ENCODE measurements around the gene ZFP90. TPM values are rescaled to one million over a fixed set of nuclear protein-coding genes. Genes with fewer than 3 reads are reported as not detected.
"Not testable (repeated sequence)": the region's sequence is repeated elsewhere in the genome, so short reads cannot be mapped to it uniquely, and the experiment has no call there.

ZFP90 gene
- total RNA-seq, 1 experiment from 2014 or later = 18.4 TPM

GRCh38 chr16:68517606-68518166, 21.4 kb upstream of the ZFP90 start:
- no peak for DNase-seq (ENCODE audit: low read depth)

- no peak for DNase-seq (ENCODE audit: low read depth)
Observed at GRCh38 chr16:68519225-68519745, 19.8 kb upstream of the ZFP90 start.

- DNase-seq (ENCODE audit: low read depth) = peak; percentile 68
Observed at GRCh38 chr16:68520649-68521086, 18.4 kb upstream of the ZFP90 start.

GRCh38 chr16:68524069-68524820, 14.8 kb upstream of the ZFP90 start:
- DNase-seq (ENCODE audit: low read depth) = no peak

- DNase-seq (ENCODE audit: low read depth) = peak; percentile 24
Observed at GRCh38 chr16:68526143-68526781, 12.8 kb upstream of the ZFP90 start.

- no peak for DNase-seq (ENCODE audit: low read depth)
Observed at GRCh38 chr16:68526782-68527145, 12.3 kb upstream of the ZFP90 start.

- no peak for DNase-seq (ENCODE audit: low read depth)
Observed at GRCh38 chr16:68528233-68528632, 10.9 kb upstream of the ZFP90 start.

- DNase-seq (ENCODE audit: low read depth) = peak; percentile 69
Observed at GRCh38 chr16:68528686-68529379, 10.3 kb upstream of the ZFP90 start.

GRCh38 chr16:68529608-68529930, 9.5 kb upstream of the ZFP90 start:
- no peak for DNase-seq (ENCODE audit: low read depth)

- DNase-seq (ENCODE audit: low read depth) = peak; percentile 86
Observed at GRCh38 chr16:68529931-68530701, 9.0 kb upstream of the ZFP90 start.

- no peak for DNase-seq (ENCODE audit: low read depth)
Observed at GRCh38 chr16:68533937-68534336, 5.2 kb upstream of the ZFP90 start.

GRCh38 chr16:68535331-68535730, 3.8 kb upstream of the ZFP90 start:
- no peak for DNase-seq (ENCODE audit: low read depth)

- no peak for DNase-seq (ENCODE audit: low read depth)
Observed at GRCh38 chr16:68539711-68540239, 684 bp downstream of the ZFP90 start.

- DNase-seq (ENCODE audit: low read depth) = no peak
Observed at GRCh38 chr16:68548947-68549346, 9.9 kb downstream of the ZFP90 start.

GRCh38 chr16:68553186-68553585, 14.1 kb downstream of the ZFP90 start:
- no peak for DNase-seq (ENCODE audit: low read depth)

GRCh38 chr16:68560341-68560740, 21.2 kb downstream of the ZFP90 start:
- not testable (repeated sequence) for DNase-seq (ENCODE audit: low read depth)

GRCh38 chr16:68563631-68564381, 24.7 kb downstream of the ZFP90 start:
- DNase-seq (ENCODE audit: low read depth) = no peak

- peak; percentile 20 for DNase-seq (ENCODE audit: low read depth)
Observed at GRCh38 chr16:68564382-68564985, 25.4 kb downstream of the ZFP90 start.

- no peak for DNase-seq (ENCODE audit: low read depth)
Observed at GRCh38 chr16:68574479-68574878, 35.4 kb downstream of the ZFP90 start.

- no peak for DNase-seq (ENCODE audit: low read depth)
Observed at GRCh38 chr16:68575082-68575481, 36.0 kb downstream of the ZFP90 start.
